ENCODE results near the gene APOC4. TPM values are rescaled to one million over a fixed set of nuclear protein-coding genes. Genes with fewer than 3 reads are reported as not detected.

The APOC4 gene
- total RNA-seq, 1 experiment from 2014 or later = not detected

- no peak overlapping the region for H3K9ac ChIP-seq (ENCODE audit: low read length)
- TF ChIP-seq EZH2phosphoT487 (IDR thresholded peaks at IDR 0.05; ENCODE audit: borderline replicate concordance, low read length) (no peak), CTCF (conservative IDR thresholded peaks at IDR 0.05; ENCODE audit: low read depth, low read length) (no peak), EZH2 (IDR thresholded peaks at IDR 0.05; ENCODE audit: low read length, unreplicated experiment) (no peak)
- no peak overlapping the region for H3K4me2 ChIP-seq (ENCODE audit: low read length)
- no peak for DNase-seq
- H2AFZ ChIP-seq (ENCODE audit: low read length) = no peak overlapping the region
- H3K9me2 ChIP-seq (replicated peaks; ENCODE audit: low read length) = no peaks in the 10 kb centered on the region
- POLR2A ChIA-PET (ENCODE audit: unreplicated experiment) = no interaction called here
- H3K27me3 ChIP-seq (ENCODE audit: low read length) = no peaks in the 10 kb centered on the region
- H3K36me3 ChIP-seq (ENCODE audit: low read depth, low read length) = peaks cover 14% of the 10 kb centered on the region; the same call in 1 of the 2 replicates
- no TSS peak for BruUV-seq (replicated peaks)
- CTCF ChIA-PET = no interaction called here
- H4K20me1 ChIP-seq (ENCODE audit: low read length) = peaks cover 20% of the 10 kb centered on the region; the same call in 1 of the 2 replicates
- peaks cover 11% of the 10 kb centered on the region; the same call in 1 of the 2 replicates for H3K4me1 ChIP-seq (ENCODE audit: insufficient read depth, low read length)
- peaks cover 53% of the 10 kb centered on the region for H3K79me2 ChIP-seq (ENCODE audit: low read length)
- H3F3A ChIP-seq (ENCODE audit: low read length, unreplicated experiment) = no peaks in the 10 kb centered on the region
- intact Hi-C loops (cut with micrococcal nuclease) = no loop called here
- H3K4me3 ChIP-seq (ENCODE audit: low read length) = no peak overlapping the region
- no peak overlapping the region for H3K27ac ChIP-seq (ENCODE audit: low read length)
- no peaks in the 10 kb centered on the region for H3K9me3 ChIP-seq (ENCODE audit: low read length)
- no peak for ATAC-seq
Observed at GRCh38 chr19:44960906-44961728, 19.1 kb downstream of the APOC4 start.

- intact Hi-C loops (cut with micrococcal nuclease) = no loop called here
- TF ChIP-seq EZH2 (IDR thresholded peaks at IDR 0.05; ENCODE audit: low read length, unreplicated experiment) = no peak
- no peak for TF ChIP-seq EZH2phosphoT487 (IDR thresholded peaks at IDR 0.05; ENCODE audit: borderline replicate concordance, low read length)
- TF ChIP-seq CTCF (conservative IDR thresholded peaks at IDR 0.05; ENCODE audit: low read depth, low read length) = no peak
- H3K79me2 ChIP-seq (ENCODE audit: low read length) = peaks cover 46% of the 10 kb centered on the region
- no peak for ATAC-seq
- H3K9me2 ChIP-seq (replicated peaks; ENCODE audit: low read length) = no peaks in the 10 kb centered on the region
- H3K4me1 ChIP-seq (ENCODE audit: insufficient read depth, low read length) = peaks cover 4% of the 10 kb centered on the region; the same call in 1 of the 2 replicates
- no peaks in the 10 kb centered on the region for H3F3A ChIP-seq (ENCODE audit: low read length, unreplicated experiment)
- H3K27me3 ChIP-seq (ENCODE audit: low read length) = no peaks in the 10 kb centered on the region
- DNase-seq = no peak
- no peak overlapping the region for H3K4me3 ChIP-seq (ENCODE audit: low read length)
- BruUV-seq (replicated peaks) = no TSS peak
- H2AFZ ChIP-seq (ENCODE audit: low read length) = no peak overlapping the region
- peaks cover 14% of the 10 kb centered on the region; the same call in 1 of the 2 replicates for H3K36me3 ChIP-seq (ENCODE audit: low read depth, low read length)
- POLR2A ChIA-PET (ENCODE audit: unreplicated experiment) = no interaction called here
- CTCF ChIA-PET = no interaction called here
- H4K20me1 ChIP-seq (ENCODE audit: low read length) = peaks cover 15% of the 10 kb centered on the region; the same call in 1 of the 2 replicates
- no peaks in the 10 kb centered on the region for H3K9me3 ChIP-seq (ENCODE audit: low read length)
- no peak overlapping the region for H3K9ac ChIP-seq (ENCODE audit: low read length)
- H3K4me2 ChIP-seq (ENCODE audit: low read length) = no peak overlapping the region
- H3K27ac ChIP-seq (ENCODE audit: low read length) = no peak overlapping the region
Observed at GRCh38 chr19:44961821-44962220, 19.8 kb downstream of the APOC4 start.

- Histone ChIP-seq H3K79me2 (ENCODE audit: low read length) (no peaks in the 10 kb centered on the region), H3F3A (ENCODE audit: low read length, unreplicated experiment) (no peaks in the 10 kb centered on the region), H3K9me3 (ENCODE audit: low read length) (no peaks in the 10 kb centered on the region), H3K9me2 (replicated peaks; ENCODE audit: low read length) (no peaks in the 10 kb centered on the region), H3K9ac (ENCODE audit: low read length) (no peak overlapping the region), H2AFZ (ENCODE audit: low read length) (no peak overlapping the region), H3K4me2 (ENCODE audit: low read length) (no peak overlapping the region), H3K4me3 (ENCODE audit: low read length) (no peak overlapping the region), H4K20me1 (ENCODE audit: low read length) (no peaks in the 10 kb centered on the region), H3K27me3 (ENCODE audit: low read length) (no peaks in the 10 kb centered on the region), H3K27ac (ENCODE audit: low read length) (no peak overlapping the region), H3K4me1 (ENCODE audit: insufficient read depth, low read length) (no peaks in the 10 kb centered on the region), H3K36me3 (ENCODE audit: low read depth, low read length) (peaks cover 4% of the 10 kb centered on the region; the same call in 1 of the 2 replicates)
- intact Hi-C loops (cut with micrococcal nuclease) = no loop called here
- CTCF ChIA-PET = no interaction called here
- DNase-seq (no peak), ATAC-seq (no peak)
- no TSS peak for BruUV-seq (replicated peaks)
- TF ChIP-seq CTCF (conservative IDR thresholded peaks at IDR 0.05; ENCODE audit: low read depth, low read length) (no peak), EZH2phosphoT487 (IDR thresholded peaks at IDR 0.05; ENCODE audit: borderline replicate concordance, low read length) (no peak), EZH2 (IDR thresholded peaks at IDR 0.05; ENCODE audit: low read length, unreplicated experiment) (no peak)
- POLR2A ChIA-PET (ENCODE audit: unreplicated experiment) = no interaction called here
Observed at GRCh38 chr19:44968118-44968517, 26.1 kb downstream of the APOC4 start.
